Neural crest cell (in vitro differentiated cells): ENCODE data around the gene NISCH. TPM values are rescaled to one million over a fixed set of nuclear protein-coding genes. Genes with fewer than 3 reads are reported as not detected.

ENCODE experiments used
- DNase-seq: peaks from one replicate; pipeline ENCODE4 v3.0.0; 2021; ENCODE audit warnings: low read depth, mixed read lengths, low spot score
- H3K27ac Mint-ChIP-seq: one replicate; pipeline ENCODE4 v1.8.0; 2021; ENCODE audit warnings: mild to moderate bottlenecking, mixed read lengths; ENCODE audit not compliant: unreplicated experiment
- H3K27me3 Mint-ChIP-seq: 2 replicates; pipeline ENCODE4 v1.8.0; 2021; ENCODE audit warnings: low read depth, mild to moderate bottlenecking, mixed read lengths
- H3K36me3 Mint-ChIP-seq: 2 replicates; pipeline ENCODE4 v1.8.0; 2021; ENCODE audit warnings: low read depth, mild to moderate bottlenecking, mixed read lengths
- H3K4me1 Mint-ChIP-seq: 2 replicates; pipeline ENCODE4 v1.8.0; 2021; ENCODE audit warnings: mixed read lengths
- H3K4me3 Mint-ChIP-seq: one replicate; pipeline ENCODE4 v1.8.0; 2021; ENCODE audit warnings: mild to moderate bottlenecking, mixed read lengths
- H3K9me3 Mint-ChIP-seq: 2 replicates; pipeline ENCODE4 v1.8.0; 2021; ENCODE audit warnings: mixed read lengths
- total RNA-seq: library from RNA; stranded (reverse); gene quantifications from 2 replicates; pipeline ENCODE4 v1.2.1, GENCODE V29; 2021
- TF ChIP-seq, protein P1 (sequence below): fragments of 200-600 bp; sonication (generic); conservative IDR thresholded peaks from 2 replicates; pipeline ENCODE4 v1.5.0; 2021; ENCODE audit warnings: antibody characterized with exemption, mild to moderate bottlenecking

The NISCH gene
- total RNA-seq, 1 donor from 2014 or later: 161 TPM

DNA sequence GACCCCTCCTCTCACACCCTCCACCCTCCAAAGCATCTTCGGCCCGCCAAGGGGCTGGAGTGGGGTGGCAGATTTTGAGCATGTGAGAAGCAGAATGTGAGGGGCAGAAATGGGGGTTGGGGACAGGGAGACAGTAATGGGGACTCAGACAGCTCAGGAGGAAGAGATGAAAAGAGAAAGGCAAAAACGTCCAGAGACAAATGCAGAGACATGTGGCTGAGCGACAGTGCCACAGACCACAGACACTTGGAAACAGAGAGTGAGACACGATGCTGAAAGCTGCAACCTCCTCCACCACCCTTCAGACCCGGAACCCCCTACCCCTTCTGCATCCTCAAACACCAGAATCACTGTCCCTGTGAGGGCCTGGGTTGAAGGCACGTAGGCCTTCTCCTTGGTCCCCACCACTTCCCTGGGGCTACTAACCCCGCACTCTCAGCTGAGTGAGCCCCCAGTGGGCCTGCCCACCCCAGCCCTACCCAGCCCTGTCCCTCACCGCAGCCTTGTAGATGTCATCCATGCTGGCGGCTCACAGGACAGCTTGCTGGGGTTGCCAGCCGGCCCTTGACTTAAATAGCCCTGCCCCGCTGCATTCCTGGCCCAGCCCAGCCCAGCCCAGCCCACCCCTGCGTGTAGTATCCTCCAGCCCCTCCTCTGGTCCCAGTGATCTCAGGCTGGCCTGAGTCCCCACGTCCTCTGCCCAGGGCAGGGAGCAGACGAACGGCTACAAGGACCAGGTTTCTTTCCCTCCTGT lies 1.7 kb upstream of the NISCH start, which contains the start of gene TNNC1:
TNNC1 (minus strand) TSS at position 546 of the 754 bp plus-strand sequence; CDS start at position 520, 26 bp downstream.
- H3K9me3 Mint-ChIP-seq: no peaks in the 10 kb centered on the region
- peak within 1 kb of the TSS; percentile 92 for H3K27ac Mint-ChIP-seq
- TF ChIP-seq, protein P1, sequence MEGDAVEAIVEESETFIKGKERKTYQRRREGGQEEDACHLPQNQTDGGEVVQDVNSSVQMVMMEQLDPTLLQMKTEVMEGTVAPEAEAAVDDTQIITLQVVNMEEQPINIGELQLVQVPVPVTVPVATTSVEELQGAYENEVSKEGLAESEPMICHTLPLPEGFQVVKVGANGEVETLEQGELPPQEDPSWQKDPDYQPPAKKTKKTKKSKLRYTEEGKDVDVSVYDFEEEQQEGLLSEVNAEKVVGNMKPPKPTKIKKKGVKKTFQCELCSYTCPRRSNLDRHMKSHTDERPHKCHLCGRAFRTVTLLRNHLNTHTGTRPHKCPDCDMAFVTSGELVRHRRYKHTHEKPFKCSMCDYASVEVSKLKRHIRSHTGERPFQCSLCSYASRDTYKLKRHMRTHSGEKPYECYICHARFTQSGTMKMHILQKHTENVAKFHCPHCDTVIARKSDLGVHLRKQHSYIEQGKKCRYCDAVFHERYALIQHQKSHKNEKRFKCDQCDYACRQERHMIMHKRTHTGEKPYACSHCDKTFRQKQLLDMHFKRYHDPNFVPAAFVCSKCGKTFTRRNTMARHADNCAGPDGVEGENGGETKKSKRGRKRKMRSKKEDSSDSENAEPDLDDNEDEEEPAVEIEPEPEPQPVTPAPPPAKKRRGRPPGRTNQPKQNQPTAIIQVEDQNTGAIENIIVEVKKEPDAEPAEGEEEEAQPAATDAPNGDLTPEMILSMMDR: no peak
- DNase-seq: no peak
- peaks cover 43% of the 10 kb centered on the region for H3K4me1 Mint-ChIP-seq
- no peaks in the 10 kb centered on the region for H3K27me3 Mint-ChIP-seq
- H3K4me3 Mint-ChIP-seq: peak within 1 kb of the TSS; percentile 89
- H3K36me3 Mint-ChIP-seq: peaks cover 9% of the 10 kb centered on the region

DNA sequence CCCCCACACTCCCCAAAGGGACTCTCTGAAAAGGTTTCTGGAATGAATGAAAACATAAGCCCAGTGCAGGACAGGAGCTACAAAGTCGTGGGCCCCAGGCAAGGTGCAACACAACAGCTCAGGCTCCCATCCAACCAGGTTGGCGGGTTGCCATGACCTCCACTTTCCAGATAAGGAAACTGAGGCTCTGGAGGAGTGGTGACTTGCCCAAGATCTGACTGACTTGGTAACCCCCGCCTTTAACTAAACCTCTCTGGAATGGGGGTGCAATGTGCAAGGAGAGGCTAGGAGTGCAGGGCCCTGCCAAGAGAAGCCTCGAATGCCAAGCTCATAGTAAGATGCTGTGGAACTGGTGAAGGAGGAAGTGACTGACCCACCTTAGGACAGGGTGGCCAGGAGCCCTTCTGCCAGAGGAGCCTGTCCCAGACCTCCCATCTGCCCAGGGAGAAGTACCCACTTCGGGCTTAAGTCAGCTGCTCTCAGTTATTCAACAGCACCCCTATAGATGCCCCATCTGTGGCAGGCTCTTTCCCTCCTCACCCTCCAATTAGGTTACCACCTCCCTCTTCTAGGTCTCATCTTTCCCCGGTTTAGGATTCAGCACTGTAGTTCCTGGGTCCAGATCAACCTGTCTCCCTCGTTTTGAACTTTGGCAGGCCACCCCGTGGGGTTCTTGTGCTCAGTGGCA lies 1.0 kb upstream of the NISCH start:
- Mint-ChIP-seq H3K27me3 (no peaks in the 10 kb centered on the region), H3K4me1 (peaks cover 43% of the 10 kb centered on the region), H3K27ac (peak overlapping the region; percentile 92), H3K9me3 (no peaks in the 10 kb centered on the region), H3K36me3 (peaks cover 11% of the 10 kb centered on the region), H3K4me3 (peak overlapping the region; percentile 89)
- DNase-seq: no peak
- TF ChIP-seq, protein P1: no peak

DNA sequence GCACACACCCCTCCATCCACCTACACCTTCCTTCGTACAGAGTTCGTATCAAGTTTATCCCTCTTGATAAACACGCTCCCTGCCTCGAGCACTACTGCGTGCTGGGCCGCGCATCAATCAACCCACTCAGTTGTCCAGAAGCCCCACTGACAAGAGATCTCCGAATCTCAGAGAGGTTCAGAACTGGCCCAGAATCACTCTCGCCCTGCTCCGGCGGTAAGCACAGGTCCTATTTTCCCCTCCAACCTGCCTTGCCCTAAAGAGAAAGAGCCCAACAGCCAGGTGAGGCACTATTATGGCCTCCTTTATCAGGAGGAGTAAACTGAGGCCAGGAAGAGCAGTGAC lies 494 bp upstream of the NISCH start:
- H3K27ac Mint-ChIP-seq: peak overlapping the region; percentile 92
- H3K4me1 Mint-ChIP-seq: peaks cover 43% of the 10 kb centered on the region
- H3K4me3 Mint-ChIP-seq: peak overlapping the region; percentile 89
- H3K36me3 Mint-ChIP-seq: peaks cover 11% of the 10 kb centered on the region
- no peaks in the 10 kb centered on the region for H3K27me3 Mint-ChIP-seq
- no peaks in the 10 kb centered on the region for H3K9me3 Mint-ChIP-seq
- TF ChIP-seq, protein P1: no peak
- no peak for DNase-seq

DNA sequence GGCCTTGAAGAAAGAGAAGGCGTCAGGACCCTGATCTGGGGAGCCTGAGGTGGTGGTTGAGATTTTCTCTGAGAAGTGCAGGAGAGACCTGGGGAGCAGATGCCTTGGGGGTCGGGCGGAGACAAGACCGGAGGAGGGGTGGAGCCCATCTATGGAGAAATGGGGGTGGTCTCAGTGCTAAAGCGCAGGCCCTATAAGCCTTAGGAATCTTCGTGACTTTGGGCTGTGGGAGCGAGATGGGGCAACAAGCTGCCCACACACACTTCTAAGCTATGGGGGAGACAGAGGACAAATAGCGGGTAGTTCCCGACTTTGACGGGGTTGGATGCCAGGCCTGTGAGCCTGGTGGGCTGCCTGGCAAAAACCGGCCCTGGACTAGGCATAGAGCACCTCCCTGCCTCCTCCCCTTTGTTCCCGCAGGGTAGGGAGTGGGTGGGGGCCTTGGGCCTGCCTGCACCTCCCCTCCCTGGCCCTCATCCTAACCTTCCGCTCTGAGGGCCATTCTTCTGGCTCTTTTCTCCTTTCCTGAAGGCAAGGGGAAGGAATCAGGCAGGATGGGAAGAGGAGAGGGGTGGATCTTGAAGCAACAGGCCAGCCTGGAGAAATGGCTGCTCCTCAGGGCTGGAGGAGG lies 880 bp downstream of the NISCH start:
- Mint-ChIP-seq H3K4me1 (peaks cover 43% of the 10 kb centered on the region), H3K36me3 (peaks cover 13% of the 10 kb centered on the region), H3K27me3 (no peaks in the 10 kb centered on the region), H3K27ac (peak overlapping the region; percentile 83), H3K4me3 (peak overlapping the region; percentile 94), H3K9me3 (no peaks in the 10 kb centered on the region)
- TF ChIP-seq, protein P1: no peak
- no peak for DNase-seq

DNA sequence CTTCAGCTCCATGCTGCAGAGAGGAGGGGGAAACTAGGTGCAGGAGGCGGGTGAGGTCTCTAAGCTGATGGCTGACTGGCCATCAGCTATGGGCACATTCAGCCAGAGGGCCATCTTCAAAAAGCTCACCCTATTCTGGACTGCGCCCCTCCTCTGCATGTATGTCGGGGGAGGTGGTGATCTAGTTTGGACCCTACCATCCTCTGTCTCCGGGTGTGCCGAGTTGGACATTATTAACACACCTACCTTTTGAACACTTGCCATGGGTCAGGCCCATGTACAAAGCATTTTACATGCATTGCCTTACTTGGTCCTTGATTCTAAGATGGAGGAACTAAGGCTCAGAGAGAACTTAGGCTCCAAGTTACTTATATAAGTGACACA lies 1.4 kb downstream of the NISCH start:
- no peaks in the 10 kb centered on the region for H3K27me3 Mint-ChIP-seq
- TF ChIP-seq, protein P1: no peak
- DNase-seq: no peak
- peaks cover 38% of the 10 kb centered on the region for H3K4me1 Mint-ChIP-seq
- H3K36me3 Mint-ChIP-seq: peaks cover 13% of the 10 kb centered on the region
- peak overlapping the region; percentile 63 for H3K27ac Mint-ChIP-seq
- H3K4me3 Mint-ChIP-seq: peak overlapping the region; percentile 94
- H3K9me3 Mint-ChIP-seq: no peaks in the 10 kb centered on the region
